B cell (primary cell): ENCODE measurements around the gene ZC2HC1B. TPM values are rescaled to one million over a fixed set of nuclear protein-coding genes. Genes with fewer than 3 reads are reported as not detected.

ENCODE experiments used
- ATAC-seq: fragments of 200-7000 bp; cut with Tn5 transposase; one replicate; pipeline ENCODE4 v1.10.0; 2021; ENCODE audit warnings: low read depth, mild to moderate bottlenecking, moderate number of reproducible peaks, moderate library complexity
- CTCF ChIA-PET: fragments of 350-600 bp; sonication (Branson Sonifier 250); formaldehyde crosslinking; loops from one replicate; lab custom pipeline; 2021; ENCODE audit warnings: antibody characterized with exemption, inconsistent platforms; lab: Charles Lee
- POLR2A ChIA-PET: fragments of 350-600 bp; sonication (Branson Sonifier 250); formaldehyde crosslinking; loops from one replicate; lab custom pipeline; 2021; ENCODE audit warnings: antibody characterized with exemption; lab: Charles Lee
- DNase-seq: peaks from one replicate; pipeline ENCODE4 v3.0.0; 2013
- H2AFZ ChIP-seq: 2 replicates; pipeline ENCODE4 v1.6.1; 2012; ENCODE audit warnings: mild to moderate bottlenecking, low read depth, low read length; ENCODE audit not compliant: insufficient read depth, poor library complexity, severe bottlenecking
- H3K27ac ChIP-seq, 2 donors: 1 replicate in 1 of 2; 2 replicates in 1 of 2; pipeline ENCODE4 v1.5.1; 2012 to 2013; ENCODE audit warnings: low read length in 2 of 2, mild to moderate bottlenecking in 2 of 2, moderate library complexity in 1 of 2
- H3K27me3 ChIP-seq, 4 experiments: fragments of 200-600 bp in 1 of 4; sonication (generic) in 1 of 4; replicated peaks in 1 of 4; 1 replicate in 2 of 4; 2 replicates in 2 of 4; pipeline versions ENCODE4 v1.6.1 to v1.7.0; 2013 to 2016; ENCODE audit warnings: low read length in 3 of 4, mild to moderate bottlenecking in 2 of 4, mixed read lengths in 1 of 4, moderate library complexity in 1 of 4; ENCODE audit not compliant: insufficient read depth in 4 of 4, control insufficient read depth in 3 of 4; ENCODE audit errors: control extremely low read depth in 1 of 4
- H3K36me3 ChIP-seq, 2 experiments: replicated peaks in 1 of 2; 1 replicate in 1 of 2; 2 replicates in 1 of 2; pipeline versions ENCODE4 v1.6.1 to v1.7.1; 2013; ENCODE audit warnings: low read length in 1 of 2; ENCODE audit not compliant: insufficient read depth in 2 of 2, control insufficient read depth in 1 of 2; ENCODE audit errors: control extremely low read depth in 1 of 2, extremely low read depth in 1 of 2
- H3K4me1 ChIP-seq, 2 donors: fragments of 200-600 bp in 1 of 2; sonication (generic) in 1 of 2; 1 replicate in 1 of 2; 2 replicates in 1 of 2; pipeline versions ENCODE4 v1.5.1 to v1.6.1; 2013 to 2017; ENCODE audit warnings: low read length in 2 of 2; ENCODE audit not compliant: control insufficient read depth in 2 of 2, insufficient read depth in 2 of 2
- H3K4me2 ChIP-seq: replicated peaks from 2 replicates; pipeline ENCODE3; 2012; ENCODE audit warnings: mild to moderate bottlenecking, low read depth, low read length; ENCODE audit not compliant: poor library complexity, severe bottlenecking
- H3K4me3 ChIP-seq, 5 experiments: fragments of 200-600 bp in 1 of 5; sonication (generic) in 1 of 5; 1 replicate in 3 of 5; 2 replicates in 2 of 5; pipeline versions ENCODE4 v1.5.1 to v1.7.0; 2011 to 2016; ENCODE audit warnings: low read length in 4 of 5, mild to moderate bottlenecking in 4 of 5, low read depth in 2 of 5, control low read depth in 1 of 5, moderate library complexity in 1 of 5; ENCODE audit not compliant: insufficient read depth in 1 of 5; ENCODE audit errors: control extremely low read depth in 1 of 5, extremely low read depth in 1 of 5
- H3K79me2 ChIP-seq: fragments of 200-600 bp; sonication (generic); one replicate; pipeline ENCODE4 v1.6.0; 2016; ENCODE audit warnings: low read length; ENCODE audit not compliant: control insufficient read depth, insufficient read depth
- H3K9ac ChIP-seq: fragments of 200-600 bp; sonication (generic); 2 replicates; pipeline ENCODE4 v1.6.1; 2017; ENCODE audit warnings: mild to moderate bottlenecking, low read length, moderate library complexity
- H3K9me3 ChIP-seq, 3 donors: one replicate each; pipeline versions ENCODE4 v1.6.1 to v1.7.1; 2013; ENCODE audit warnings: low read length in 2 of 3; ENCODE audit not compliant: control insufficient read depth in 2 of 3, insufficient read depth in 1 of 3; ENCODE audit errors: control extremely low read depth in 1 of 3
- H4K20me1 ChIP-seq: 2 replicates; pipeline ENCODE4 v1.6.0; 2012; ENCODE audit warnings: mild to moderate bottlenecking, low read length; ENCODE audit not compliant: insufficient read depth, control insufficient read depth, poor library complexity, severe bottlenecking
- H3K27ac Mint-ChIP-seq: one replicate; pipeline ENCODE4 v1.8.0; 2021; ENCODE audit warnings: mixed read lengths
- H3K27me3 Mint-ChIP-seq: one replicate; pipeline ENCODE4 v1.8.0; 2021; ENCODE audit warnings: mixed read lengths
- H3K4me1 Mint-ChIP-seq: one replicate; pipeline ENCODE4 v1.8.0; 2021; ENCODE audit warnings: mixed read lengths
- H3K4me3 Mint-ChIP-seq: one replicate; pipeline ENCODE4 v1.8.0; 2021; ENCODE audit warnings: mixed read lengths
- H3K9me3 Mint-ChIP-seq: one replicate; pipeline ENCODE4 v1.8.0; 2022; ENCODE audit warnings: mixed read lengths; ENCODE audit not compliant: insufficient read depth
- EZH2 ChIP-seq: IDR thresholded peaks from 2 replicates; pipeline ENCODE4 v1.6.1; 2012; ENCODE audit warnings: borderline replicate concordance, low read depth, mild to moderate bottlenecking, moderate library complexity, low read length; ENCODE audit not compliant: insufficient read depth, poor library complexity, severe bottlenecking
- WGBS: methylation state at CpG from one replicate; pipeline ENCODE4 v1.1.5; 2013; ENCODE audit warnings: missing lambda C conversion rate; ENCODE audit not compliant: insufficient coverage; 5-methylcytosine and 5-hydroxymethylcytosine counted together
- intact Hi-C: fragments of 100-400 bp; cut with micrococcal nuclease; formaldehyde crosslinking; loops from one replicate; pipeline ENCODE4 v1.10.0; 2022
- polyA plus RNA-seq: library from polyadenylated mRNA; depleted of rRNA; stranded (reverse); fragments of >200 nt; gene quantifications from 2 replicates; pipeline ENCODE4 v1.2.3, GENCODE V29; 2012
- total RNA-seq, 2 donors: library from RNA; stranded (reverse); fragments of 120-200 nt in 1 of 2; gene quantifications; 1 replicate in 1 of 2; 2 replicates in 1 of 2; pipeline versions ENCODE4 v1.2.3 to v1.2.4, GENCODE V29; 2013 to 2022
- TF ChIP-seq, protein P1 (sequence below): fragments of 200-600 bp; IDR thresholded peaks from one replicate; pipeline ENCODE4 v1.8.0; 2022; ENCODE audit warnings: antibody characterized with exemption, mild to moderate bottlenecking

The ZC2HC1B gene
- total and polyA plus RNA-seq, 2 donors (not counting 1 experiment from before 2014, with no cell fraction given), result 0.51 to 0.84 TPM

DNA sequence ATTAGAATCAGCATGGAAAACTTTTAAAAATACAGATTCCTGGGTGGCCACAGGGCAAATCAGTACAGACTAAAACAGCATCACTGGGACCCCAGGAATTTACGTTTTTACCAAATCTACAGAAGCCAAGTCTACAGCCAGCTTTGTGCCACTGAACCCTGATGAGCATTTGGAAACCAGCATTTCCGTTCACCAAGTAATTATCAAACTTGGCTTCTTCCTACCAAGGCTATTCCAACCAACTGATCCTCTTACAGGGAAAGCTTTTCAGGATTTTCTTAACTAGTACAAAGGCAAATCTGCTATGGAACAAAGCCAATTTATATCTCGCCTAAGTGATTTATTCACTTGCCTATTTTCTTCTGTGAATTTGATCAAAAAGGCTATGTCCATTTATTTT is 96.8 kb downstream of the ZC2HC1B start:
- Histone ChIP-seq H4K20me1 (no peaks in the 10 kb centered on the region), H3K4me3 (no peak overlapping the region), H3K4me1 (no peaks in the 10 kb centered on the region), H3K4me2 (no peak overlapping the region), H3K79me2 (no peaks in the 10 kb centered on the region), H3K9ac (no peak overlapping the region), H3K9me3 (no peaks in the 10 kb centered on the region), H3K27ac (no peak overlapping the region), H3K36me3 (peaks cover 0 to 4% of the 10 kb centered on the region in 2 experiments), H3K27me3 (no peaks in the 10 kb centered on the region), H2AFZ (no peak overlapping the region)
- no peaks in the 10 kb centered on the region for H3K4me1 Mint-ChIP-seq
- POLR2A ChIA-PET, result no interaction called here
- CTCF ChIA-PET, result no interaction called here
- no peak overlapping the region for H3K27ac Mint-ChIP-seq
- no peaks in the 10 kb centered on the region for H3K27me3 Mint-ChIP-seq
- 100% methylated on average over 2 of the region's 3 CpGs for WGBS
- TF ChIP-seq EZH2, result no peak
- TF ChIP-seq, protein P1, sequence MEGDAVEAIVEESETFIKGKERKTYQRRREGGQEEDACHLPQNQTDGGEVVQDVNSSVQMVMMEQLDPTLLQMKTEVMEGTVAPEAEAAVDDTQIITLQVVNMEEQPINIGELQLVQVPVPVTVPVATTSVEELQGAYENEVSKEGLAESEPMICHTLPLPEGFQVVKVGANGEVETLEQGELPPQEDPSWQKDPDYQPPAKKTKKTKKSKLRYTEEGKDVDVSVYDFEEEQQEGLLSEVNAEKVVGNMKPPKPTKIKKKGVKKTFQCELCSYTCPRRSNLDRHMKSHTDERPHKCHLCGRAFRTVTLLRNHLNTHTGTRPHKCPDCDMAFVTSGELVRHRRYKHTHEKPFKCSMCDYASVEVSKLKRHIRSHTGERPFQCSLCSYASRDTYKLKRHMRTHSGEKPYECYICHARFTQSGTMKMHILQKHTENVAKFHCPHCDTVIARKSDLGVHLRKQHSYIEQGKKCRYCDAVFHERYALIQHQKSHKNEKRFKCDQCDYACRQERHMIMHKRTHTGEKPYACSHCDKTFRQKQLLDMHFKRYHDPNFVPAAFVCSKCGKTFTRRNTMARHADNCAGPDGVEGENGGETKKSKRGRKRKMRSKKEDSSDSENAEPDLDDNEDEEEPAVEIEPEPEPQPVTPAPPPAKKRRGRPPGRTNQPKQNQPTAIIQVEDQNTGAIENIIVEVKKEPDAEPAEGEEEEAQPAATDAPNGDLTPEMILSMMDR, result no peak
- H3K9me3 Mint-ChIP-seq, result no peaks in the 10 kb centered on the region
- DNase-seq (no peak), ATAC-seq (no peak)
- H3K4me3 Mint-ChIP-seq, result no peak overlapping the region
- intact Hi-C loops, result no loop called here

DNA sequence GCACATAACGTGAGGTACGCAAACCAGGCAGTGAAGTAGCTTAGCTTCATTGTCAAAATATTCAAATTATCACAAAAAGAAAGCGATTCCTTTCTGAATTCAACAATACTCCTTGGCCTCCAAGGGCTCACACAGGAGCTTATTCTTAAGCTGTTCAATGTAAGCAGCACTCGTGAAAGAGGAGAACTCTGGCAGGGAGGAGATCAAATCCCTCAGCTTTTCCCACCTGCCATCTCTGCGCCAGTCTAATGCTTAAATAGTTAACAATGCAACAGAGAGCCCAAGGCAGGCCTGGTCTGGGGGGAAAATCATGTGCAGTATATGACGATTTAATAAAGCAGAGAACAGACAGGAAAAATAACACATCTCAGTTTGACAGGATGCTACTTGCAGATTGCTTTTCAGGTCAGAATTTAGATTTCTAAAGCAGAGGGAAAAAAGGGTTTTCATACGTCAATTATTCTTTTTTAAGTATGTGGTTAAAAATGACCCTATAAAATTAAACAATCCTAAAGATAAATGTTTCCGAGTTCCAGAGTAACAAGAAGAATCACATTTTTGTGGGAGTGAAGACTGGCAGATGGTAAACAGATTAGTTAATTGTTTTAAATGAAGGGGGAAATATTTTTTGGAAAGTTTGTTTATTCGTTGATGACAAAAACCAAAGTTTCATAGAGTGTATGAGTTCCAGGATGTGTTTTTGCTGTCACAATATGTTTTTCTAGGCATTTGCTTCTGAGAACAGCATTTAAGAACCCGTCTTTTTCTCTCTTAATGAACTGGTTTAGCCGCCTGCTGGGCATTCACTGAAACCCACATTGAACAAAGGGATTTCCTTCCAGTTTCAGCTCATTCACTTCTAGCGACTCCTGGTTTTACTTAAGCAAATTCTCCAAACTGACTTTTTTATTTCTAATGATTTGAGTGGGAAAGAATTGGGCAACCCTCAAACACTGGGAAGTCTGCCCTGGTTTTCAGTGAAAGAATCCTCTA is 97.9 kb downstream of the ZC2HC1B start:
- TF ChIP-seq EZH2, result no peak
- TF ChIP-seq, protein P1, result no peak
- H3K27ac Mint-ChIP-seq, result no peak overlapping the region
- Histone ChIP-seq H3K27ac (no peak overlapping the region), H3K4me1 (no peaks in the 10 kb centered on the region), H3K27me3 (no peaks in the 10 kb centered on the region), H3K9ac (no peak overlapping the region), H3K9me3 (no peaks in the 10 kb centered on the region), H3K4me2 (no peak overlapping the region), H3K4me3 (no peak overlapping the region), H3K79me2 (no peaks in the 10 kb centered on the region), H3K36me3 (peaks cover 0 to 4% of the 10 kb centered on the region in 2 experiments), H2AFZ (no peak overlapping the region), H4K20me1 (no peaks in the 10 kb centered on the region)
- CTCF ChIA-PET, result no interaction called here
- POLR2A ChIA-PET, result no interaction called here
- no peaks in the 10 kb centered on the region for H3K27me3 Mint-ChIP-seq
- H3K4me1 Mint-ChIP-seq, result no peaks in the 10 kb centered on the region
- no peak for ATAC-seq
- H3K9me3 Mint-ChIP-seq, result no peaks in the 10 kb centered on the region
- intact Hi-C loops, result no loop called here
- H3K4me3 Mint-ChIP-seq, result no peak overlapping the region
- 100% methylated on average over 3 of the region's 12 CpGs for WGBS
- no peak for DNase-seq
